KMS-11 (cell line): Measurements from ENCODE around the gene UNCX.
"Not testable (repeated sequence)": the region's sequence is repeated elsewhere in the genome, so short reads cannot be mapped to it uniquely, and the experiment has no call there.

Experiments used
- H2AFZ ChIP-seq: fragments of 200-600 bp; sonication (generic); 2 replicates; pipeline ENCODE4 v1.6.1; 2016; ENCODE audit warnings: antibody characterized with exemption, mixed run types, low read depth
- H3K27ac ChIP-seq: fragments of 200-600 bp; sonication (generic); 2 replicates; pipeline ENCODE4 v1.6.1; 2016; ENCODE audit warnings: mild to moderate bottlenecking, mixed run types
- H3K27me3 ChIP-seq: fragments of 200-600 bp; sonication (generic); 2 replicates; pipeline ENCODE4 v1.6.1; 2017; ENCODE audit warnings: mild to moderate bottlenecking, low read depth, mixed run types, moderate library complexity; ENCODE audit not compliant: insufficient read depth
- H3K36me3 ChIP-seq: fragments of 200-600 bp; sonication (generic); 2 replicates; pipeline ENCODE4 v1.6.1; 2017; ENCODE audit warnings: mild to moderate bottlenecking, mixed run types; ENCODE audit not compliant: insufficient read depth
- H3K4me1 ChIP-seq: fragments of 200-600 bp; sonication (generic); 2 replicates; pipeline ENCODE4 v1.6.1; 2016; ENCODE audit warnings: mild to moderate bottlenecking, low read depth, mixed run types; ENCODE audit not compliant: poor library complexity, severe bottlenecking
- H3K4me2 ChIP-seq: fragments of 200-600 bp; sonication (generic); 2 replicates; pipeline ENCODE4 v1.7.0; 2016; ENCODE audit warnings: mild to moderate bottlenecking, mixed run types
- H3K4me3 ChIP-seq: fragments of 200-600 bp; sonication (generic); IDR thresholded peaks from 2 replicates; pipeline ENCODE4 v1.6.1; 2017; ENCODE audit warnings: low read depth, low read length, mixed read lengths; ENCODE audit not compliant: insufficient read depth
- H3K79me2 ChIP-seq: fragments of 200-600 bp; sonication (generic); 2 replicates; pipeline ENCODE4 v1.6.1; 2016; ENCODE audit warnings: low read depth, mixed run types; ENCODE audit not compliant: insufficient read depth
- H3K9ac ChIP-seq: fragments of 200-600 bp; sonication (generic); 2 replicates; pipeline ENCODE4 v1.6.1; 2016; ENCODE audit warnings: mild to moderate bottlenecking, mixed run types
- H4K20me1 ChIP-seq: fragments of 200-600 bp; sonication (generic); 2 replicates; pipeline ENCODE4 v1.6.1; 2016; ENCODE audit warnings: mild to moderate bottlenecking, mixed run types; ENCODE audit not compliant: insufficient read depth
- CTCF ChIP-seq: fragments of 200-600 bp; sonication (generic); conservative IDR thresholded peaks from 2 replicates; pipeline ENCODE4 v1.6.1; 2017; ENCODE audit warnings: low read depth, mild to moderate bottlenecking, antibody characterized with exemption, low read length, moderate library complexity, mixed read lengths

Gene UNCX

GRCh38 chr7:1271046-1271445 is 38.4 kb downstream of the UNCX start:
- H3K27me3 ChIP-seq, result peaks cover 29% of the 10 kb centered on the region
- H4K20me1 ChIP-seq, result no peaks in the 10 kb centered on the region
- H3K9ac ChIP-seq, result no peak overlapping the region
- H3K4me3 ChIP-seq, result no peak overlapping the region
- TF ChIP-seq CTCF, result no peak
- H3K4me2 ChIP-seq, result no peak overlapping the region
- no peak overlapping the region for H2AFZ ChIP-seq
- H3K27ac ChIP-seq, result no peak overlapping the region
- H3K4me1 ChIP-seq, result no peaks in the 10 kb centered on the region
- H3K79me2 ChIP-seq, result no peaks in the 10 kb centered on the region
- no peaks in the 10 kb centered on the region for H3K36me3 ChIP-seq

GRCh38 chr7:1271656-1272055 is 39.0 kb downstream of the UNCX start:
- Histone ChIP-seq H3K36me3 (no peaks in the 10 kb centered on the region), H2AFZ (no peak overlapping the region), H4K20me1 (no peaks in the 10 kb centered on the region), H3K4me1 (no peaks in the 10 kb centered on the region), H3K27ac (no peak overlapping the region), H3K9ac (no peak overlapping the region), H3K79me2 (no peaks in the 10 kb centered on the region), H3K27me3 (peaks cover 28% of the 10 kb centered on the region), H3K4me2 (no peak overlapping the region), H3K4me3 (no peak overlapping the region)
- TF ChIP-seq CTCF, result no peak

GRCh38 chr7:1272136-1272535 is 39.5 kb downstream of the UNCX start:
- not testable (repeated sequence) for H4K20me1 ChIP-seq, H3K4me3 ChIP-seq, H2AFZ ChIP-seq, H3K36me3 ChIP-seq, H3K79me2 ChIP-seq, H3K27ac ChIP-seq, H3K4me1 ChIP-seq, H3K4me2 ChIP-seq, H3K9ac ChIP-seq
- H3K27me3 ChIP-seq, result peaks cover 28% of the 10 kb centered on the region

- no peaks in the 10 kb centered on the region for H3K79me2 ChIP-seq
- H3K4me2 ChIP-seq, result no peak overlapping the region
- no peak overlapping the region for H3K4me3 ChIP-seq
- peaks cover 38% of the 10 kb centered on the region for H3K27me3 ChIP-seq
- H3K4me1 ChIP-seq, result no peaks in the 10 kb centered on the region
- no peak overlapping the region for H2AFZ ChIP-seq
- no peak overlapping the region for H3K27ac ChIP-seq
- TF ChIP-seq CTCF, result no peak
- no peak overlapping the region for H3K9ac ChIP-seq
- H4K20me1 ChIP-seq, result no peaks in the 10 kb centered on the region
- no peaks in the 10 kb centered on the region for H3K36me3 ChIP-seq
Observed at GRCh38 chr7:1274121-1274875, 41.6 kb downstream of the UNCX start.

- no peak overlapping the region for H3K9ac ChIP-seq
- TF ChIP-seq CTCF, result no peak
- H3K79me2 ChIP-seq, result no peaks in the 10 kb centered on the region
- H3K36me3 ChIP-seq, result no peaks in the 10 kb centered on the region
- H2AFZ ChIP-seq, result no peak overlapping the region
- no peak overlapping the region for H3K4me3 ChIP-seq
- H3K27me3 ChIP-seq, result peaks cover 35% of the 10 kb centered on the region; the same call in 1 of the 2 replicates
- no peak overlapping the region for H3K27ac ChIP-seq
- H3K4me1 ChIP-seq, result no peaks in the 10 kb centered on the region
- H4K20me1 ChIP-seq, result no peaks in the 10 kb centered on the region
- H3K4me2 ChIP-seq, result no peak overlapping the region
Observed at GRCh38 chr7:1274876-1275375, 42.3 kb downstream of the UNCX start.
